Measurements from ENCODE around the gene MYLIP. TPM values are rescaled to one million over a fixed set of nuclear protein-coding genes. Genes with fewer than 3 reads are reported as not detected.

MYLIP gene
- total and polyA plus RNA-seq, 12 donors: 6.9 to 22.5 (median 12.8) TPM

GRCh38 chr6:16183187-16183664 is 54.3 kb downstream of the MYLIP start:
- H3K27ac ChIP-seq: peak overlapping the region in 2 of 10 donors; percentile 16 to 51

GRCh38 chr6:16184129-16184528 is 55.2 kb downstream of the MYLIP start:
- peak in 6 of 8 donors; percentile 44 to 56 (median 48) for ATAC-seq
- TF ChIP-seq CTCF (IDR thresholded peaks at IDR 0.05): peak in 7 of 9 donors; percentile 20 to 48 (median 24)
- DNase-seq: no peak
- H3K36me3 ChIP-seq: no peaks in the 10 kb centered on the region
- 23 to 35% methylated on average over 3 of the region's 3 CpGs for WGBS, 2 donors
- H3K27ac ChIP-seq: no peak overlapping the region
- peaks cover 0 to 7% (median 0%) of the 10 kb centered on the region in 11 donors for H3K9me3 ChIP-seq
- peaks cover 0 to 17% (median 4%) of the 10 kb centered on the region in 9 donors for H3K4me1 ChIP-seq
- no peak overlapping the region for H3K4me3 ChIP-seq
- no peaks in the 10 kb centered on the region for H3K27me3 ChIP-seq
- intact Hi-C loops (cut with DNase I): loop anchor here in 9 of 10 donors (1.0 to 10.0 kb wide), 6 partner anchors 49 to 493 kb away; partner anchors contain the start of gene MYLIP (in 2 of the 9)

More at GRCh38 chr6:16183187-16183664, 54.3 kb downstream of the MYLIP start:
- DNase-seq: no peak
- intact Hi-C loops (cut with DNase I): loop anchor here (1.0 to 10.0 kb wide), 7 partner anchors 48 to 492 kb away; partner anchors contain the start of gene MYLIP (in 2 of the 10)
- ATAC-seq: peak in 7 of 8 donors; percentile 38 to 62 (median 54)
- H3K36me3 ChIP-seq: no peaks in the 10 kb centered on the region
- peaks cover 0 to 17% (median 4%) of the 10 kb centered on the region in 9 donors for H3K4me1 ChIP-seq
- WGBS, 2 donors: 20 to 21% methylated on average over 4 of the region's 4 CpGs
- TF ChIP-seq CTCF (IDR thresholded peaks at IDR 0.05): peak; percentile 63 to 85 (median 78)
- H3K27me3 ChIP-seq: no peaks in the 10 kb centered on the region
- no peak overlapping the region for H3K4me3 ChIP-seq
- H3K9me3 ChIP-seq: peaks cover 0 to 7% (median 0%) of the 10 kb centered on the region in 11 donors

- TF ChIP-seq CTCF (IDR thresholded peaks at IDR 0.05): no peak
These were observed 55.7 kb downstream of the MYLIP start for GRCh38 chr6:16184551-16184950.

GRCh38 chr6:16187176-16187575 is 58.3 kb downstream of the MYLIP start:
- 82 to 89% methylated on average over 2 of the region's 2 CpGs for WGBS, 2 donors
- H3K36me3 ChIP-seq: no peaks in the 10 kb centered on the region
- no peak overlapping the region for H3K27ac ChIP-seq
- intact Hi-C loops (cut with DNase I): loop anchor here in 4 of 10 donors (10.0 kb wide), 2 partner anchors 52 to 62 kb away; partner anchors contain the start of gene MYLIP (in 1 of the 4)
- peaks cover 0 to 23% (median 4%) of the 10 kb centered on the region in 9 donors for H3K4me1 ChIP-seq
- TF ChIP-seq CTCF (IDR thresholded peaks at IDR 0.05): no peak
- peaks cover 0 to 7% (median 0%) of the 10 kb centered on the region in 7 donors for H3K27me3 ChIP-seq
- DNase-seq (no peak), ATAC-seq (no peak)
- no peak overlapping the region for H3K4me3 ChIP-seq
- no peaks in the 10 kb centered on the region for H3K9me3 ChIP-seq

More at GRCh38 chr6:16184551-16184950, 55.7 kb downstream of the MYLIP start:
- Histone ChIP-seq H3K4me3 (no peak overlapping the region), H3K36me3 (no peaks in the 10 kb centered on the region), H3K27ac (no peak overlapping the region), H3K27me3 (no peaks in the 10 kb centered on the region), H3K4me1 (peaks cover 0 to 17% (median 4%) of the 10 kb centered on the region in 9 donors), H3K9me3 (peaks cover 0 to 7% (median 0%) of the 10 kb centered on the region in 11 donors)
- WGBS, 2 donors: 90 to 94% methylated on average over 3 of the region's 3 CpGs
- ATAC-seq (no peak), DNase-seq (no peak)
- intact Hi-C loops (cut with DNase I): loop anchor here in 9 of 10 donors (1.0 to 10.0 kb wide), 6 partner anchors 50 to 493 kb away; partner anchors contain the start of gene MYLIP (in 2 of the 9)

Data from heart right ventricle (tissue), 16 donors.